ENCODE results near the gene CCL20. TPM values are rescaled to one million over a fixed set of nuclear protein-coding genes. Genes with fewer than 3 reads are reported as not detected.
A peak's percentile ranks its signal among the peaks of the same experiment; 100 is the strongest.
"Not testable (repeated sequence)": the region's sequence is repeated elsewhere in the genome, so short reads cannot be mapped to it uniquely, and the experiment has no call there.

The CCL20 gene
- total RNA-seq, 2 donors from 2014 or later: 11.5 to 43.5 TPM

DNA sequence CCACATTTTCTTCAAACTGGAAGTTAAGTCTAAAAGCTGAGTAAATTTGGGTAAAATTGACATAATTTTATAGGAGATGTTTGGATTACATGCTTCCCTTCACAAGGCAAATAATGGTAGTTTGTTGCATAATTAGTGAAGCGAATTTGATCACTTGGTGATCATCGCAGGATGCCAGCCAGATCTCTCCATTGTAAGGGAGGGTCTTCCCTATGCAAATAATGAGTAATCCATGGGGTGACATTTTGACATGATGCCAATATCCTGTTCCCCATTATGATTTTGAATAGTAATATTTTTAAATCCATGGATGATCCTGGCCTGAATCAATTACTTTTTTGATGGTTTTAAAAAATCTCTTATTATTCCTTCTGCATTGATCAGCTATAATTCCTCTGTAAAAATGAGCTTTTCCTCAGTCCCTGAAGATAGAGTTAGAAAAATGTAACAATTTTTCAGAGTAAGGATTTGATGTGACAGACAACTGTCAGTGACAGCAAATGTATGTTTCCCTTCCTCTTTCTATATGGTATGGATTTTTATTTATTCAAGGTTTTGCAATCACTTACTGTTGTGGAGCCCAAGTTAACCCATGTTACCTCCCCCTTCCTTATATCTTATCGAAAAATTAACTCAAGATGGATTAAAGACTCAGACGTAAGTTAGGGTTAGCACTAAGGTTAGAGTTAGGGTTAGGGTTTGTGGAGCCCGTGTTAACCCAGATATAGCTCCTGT, 21.4 kb downstream of the CCL20 start:
- TF ChIP-seq, protein P1, sequence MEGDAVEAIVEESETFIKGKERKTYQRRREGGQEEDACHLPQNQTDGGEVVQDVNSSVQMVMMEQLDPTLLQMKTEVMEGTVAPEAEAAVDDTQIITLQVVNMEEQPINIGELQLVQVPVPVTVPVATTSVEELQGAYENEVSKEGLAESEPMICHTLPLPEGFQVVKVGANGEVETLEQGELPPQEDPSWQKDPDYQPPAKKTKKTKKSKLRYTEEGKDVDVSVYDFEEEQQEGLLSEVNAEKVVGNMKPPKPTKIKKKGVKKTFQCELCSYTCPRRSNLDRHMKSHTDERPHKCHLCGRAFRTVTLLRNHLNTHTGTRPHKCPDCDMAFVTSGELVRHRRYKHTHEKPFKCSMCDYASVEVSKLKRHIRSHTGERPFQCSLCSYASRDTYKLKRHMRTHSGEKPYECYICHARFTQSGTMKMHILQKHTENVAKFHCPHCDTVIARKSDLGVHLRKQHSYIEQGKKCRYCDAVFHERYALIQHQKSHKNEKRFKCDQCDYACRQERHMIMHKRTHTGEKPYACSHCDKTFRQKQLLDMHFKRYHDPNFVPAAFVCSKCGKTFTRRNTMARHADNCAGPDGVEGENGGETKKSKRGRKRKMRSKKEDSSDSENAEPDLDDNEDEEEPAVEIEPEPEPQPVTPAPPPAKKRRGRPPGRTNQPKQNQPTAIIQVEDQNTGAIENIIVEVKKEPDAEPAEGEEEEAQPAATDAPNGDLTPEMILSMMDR (IDR thresholded peaks at IDR 0.05): no peak
- no peaks in the 10 kb centered on the region for H3K9me3 ChIP-seq
- no peak overlapping the region for H3K4me3 ChIP-seq
- H3K27ac ChIP-seq: no peak overlapping the region
- H3K27me3 ChIP-seq: no peaks in the 10 kb centered on the region
- intact Hi-C loops (cut with DNase I): no loop called here
- no peak for DNase-seq
- H3K36me3 ChIP-seq: no peaks in the 10 kb centered on the region
- H3K4me1 ChIP-seq: no peaks in the 10 kb centered on the region
- no peak overlapping the region for H3K9ac ChIP-seq (ENCODE audit: low read depth in 2 of 2, low read length in 2 of 2)

DNA sequence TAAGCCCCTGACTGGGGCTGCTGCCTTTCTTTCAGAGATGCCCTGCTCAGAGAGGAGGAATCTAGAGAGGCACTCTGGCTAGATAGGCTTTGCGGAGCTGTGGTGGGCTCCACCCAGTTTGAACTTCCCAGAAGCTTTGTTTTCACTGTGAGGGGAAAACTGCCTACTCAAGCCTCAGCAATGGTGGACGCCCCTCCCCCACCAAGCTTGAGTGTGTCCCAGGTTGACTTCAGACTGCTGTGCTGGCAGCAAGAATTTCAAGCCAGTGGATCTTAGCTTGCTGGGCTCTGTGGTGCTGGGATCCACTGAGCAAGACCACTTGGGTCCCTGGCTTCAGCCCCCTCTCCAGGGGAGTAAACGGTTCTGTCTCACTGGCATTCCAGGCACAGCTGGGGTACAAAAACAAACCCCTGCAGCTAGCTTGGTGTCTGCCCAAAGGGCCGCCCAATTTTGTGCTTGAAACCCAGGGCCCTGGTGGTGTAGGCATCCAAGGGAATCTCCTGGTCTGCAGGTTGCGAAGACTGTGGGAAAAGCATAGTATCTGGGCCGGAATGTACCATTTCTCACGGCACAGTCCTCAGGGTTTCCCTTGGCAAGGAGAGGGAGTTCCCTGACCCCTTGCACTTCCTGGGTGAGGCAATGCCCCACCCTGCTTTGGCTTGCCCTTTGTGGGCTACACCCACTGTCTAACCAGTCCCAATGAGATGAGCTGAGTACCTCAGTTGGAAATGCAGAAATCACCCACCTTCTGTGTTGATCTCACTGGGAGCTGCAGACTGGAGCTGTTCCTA, 25.9 kb downstream of the CCL20 start:
- peak; percentile 69 for DNase-seq

GRCh38 chr2:227846831-227847230, 33.2 kb downstream of the CCL20 start:
- H3K9ac ChIP-seq (ENCODE audit: low read depth in 2 of 2, low read length in 2 of 2): no peak overlapping the region
- DNase-seq: no peak
- TF ChIP-seq, protein P1 (IDR thresholded peaks at IDR 0.05): no peak
- no peaks in the 10 kb centered on the region for H3K36me3 ChIP-seq
- no peaks in the 10 kb centered on the region for H3K4me1 ChIP-seq
- no peak overlapping the region for H3K27ac ChIP-seq
- intact Hi-C loops (cut with DNase I): no loop called here
- no peaks in the 10 kb centered on the region for H3K27me3 ChIP-seq
- H3K9me3 ChIP-seq: no peaks in the 10 kb centered on the region
- no peak overlapping the region for H3K4me3 ChIP-seq

More for the DNA sequence above, 25.9 kb downstream of the CCL20 start:
- H3K4me1 ChIP-seq; H3K36me3 ChIP-seq; H3K9me3 ChIP-seq; intact Hi-C loops (cut with DNase I); H3K4me3 ChIP-seq; H3K27me3 ChIP-seq; H3K27ac ChIP-seq; H3K9ac ChIP-seq (ENCODE audit: low read depth in 2 of 2, low read length in 2 of 2): not testable (repeated sequence)

DNA sequence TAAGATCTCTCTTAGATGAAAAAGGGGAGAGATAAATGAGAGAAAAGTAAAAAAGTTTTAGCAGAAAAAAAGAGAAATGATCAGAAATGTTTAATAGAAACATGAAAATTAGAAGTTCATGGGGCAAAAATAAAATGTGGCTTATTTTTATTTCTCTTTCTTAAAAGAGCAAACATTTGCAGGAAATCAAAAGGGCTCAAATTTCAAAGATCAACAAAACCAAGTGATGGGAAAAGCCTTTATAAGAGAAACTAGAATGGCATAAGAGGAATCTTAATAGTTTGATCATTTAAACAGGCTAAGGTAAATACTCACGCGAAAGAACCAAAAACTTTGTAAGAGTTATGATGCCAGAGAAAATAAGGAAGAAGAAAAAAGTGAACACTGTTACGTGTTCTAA, 34.5 kb downstream of the CCL20 start:
- intact Hi-C loops (cut with DNase I): no loop called here
- Histone ChIP-seq H3K9ac (ENCODE audit: low read depth in 2 of 2, low read length in 2 of 2) (no peak overlapping the region), H3K4me1 (no peaks in the 10 kb centered on the region), H3K9me3 (no peaks in the 10 kb centered on the region), H3K36me3 (no peaks in the 10 kb centered on the region), H3K27me3 (no peaks in the 10 kb centered on the region), H3K27ac (peak overlapping the region; percentile 20), H3K4me3 (no peak overlapping the region)
- TF ChIP-seq, protein P1 (IDR thresholded peaks at IDR 0.05): no peak
- DNase-seq: no peak

- peak; percentile 51 for DNase-seq
- intact Hi-C loops (cut with DNase I): no loop called here
Measured at GRCh38 chr2:227848586-227848985, 34.9 kb downstream of the CCL20 start.

More at GRCh38 chr2:227848586-227848985, 34.9 kb downstream of the CCL20 start:
- Histone ChIP-seq H3K27ac (peak overlapping the region; percentile 20), H3K9ac (ENCODE audit: low read depth in 2 of 2, low read length in 2 of 2) (no peak overlapping the region), H3K4me3 (no peak overlapping the region), H3K36me3 (no peaks in the 10 kb centered on the region), H3K9me3 (no peaks in the 10 kb centered on the region), H3K4me1 (no peaks in the 10 kb centered on the region), H3K27me3 (no peaks in the 10 kb centered on the region)
- TF ChIP-seq, protein P1 (IDR thresholded peaks at IDR 0.05): no peak

Data from colonic mucosa (tissue), 4 donors.